HG03159 (cell line): ENCODE data around the gene ZNF573.
A peak's percentile ranks its signal among the peaks of the same experiment; 100 is the strongest.
"Not testable (repeated sequence)": the region's sequence is repeated elsewhere in the genome, so short reads cannot be mapped to it uniquely, and the experiment has no call there.

Source experiments
- ATAC-seq: cut with Tn5 transposase; IDR thresholded peaks from one replicate; pipeline ENCODE4 v1.9.1; 2021; ENCODE audit warnings: mild to moderate bottlenecking, moderate library complexity; ENCODE audit not compliant: unreplicated experiment

Gene ZNF573

DNA sequence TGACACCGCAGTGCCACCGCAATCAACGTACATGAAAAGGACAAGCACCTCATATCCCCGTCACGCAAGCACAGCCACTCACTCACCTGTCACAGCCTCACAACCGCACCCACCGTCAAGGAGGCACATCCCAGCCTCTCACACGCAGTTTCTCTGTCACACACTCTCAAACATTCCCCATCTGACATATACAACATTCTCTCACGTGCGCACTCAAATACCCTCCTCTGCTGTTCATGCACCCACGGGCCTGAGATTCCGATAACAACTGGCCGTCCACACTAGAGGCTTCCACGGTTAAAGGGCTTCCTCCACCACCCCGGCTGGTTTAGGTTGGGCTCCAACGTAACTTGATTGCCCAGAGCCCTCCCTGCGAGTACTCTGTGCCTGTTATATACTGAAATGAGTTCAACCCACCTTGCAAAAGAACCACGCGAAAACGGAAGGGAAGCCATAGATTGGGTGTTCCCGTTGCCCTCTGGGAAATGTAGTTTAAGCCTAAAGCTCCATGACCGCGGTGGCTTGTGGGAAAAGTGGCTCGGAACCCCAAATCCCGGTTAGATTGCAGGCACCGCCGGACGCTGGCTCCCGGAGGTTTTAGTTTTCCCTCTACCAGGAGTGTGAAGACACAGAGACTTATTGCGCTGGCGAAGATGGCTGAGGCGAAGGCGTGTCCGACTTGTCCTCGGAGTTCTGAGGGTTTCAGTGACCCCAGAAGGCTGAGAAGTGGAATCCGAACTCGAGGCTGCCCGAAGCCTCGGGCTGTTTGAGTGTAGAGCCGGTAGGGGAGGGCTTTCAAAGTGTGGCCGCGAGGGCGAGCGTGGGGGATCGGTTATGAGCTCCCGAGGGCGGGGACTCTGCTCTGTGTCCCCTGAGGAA, at the start of gene ZNF573:
TSS of gene ZNF573 (minus strand) at position 460 of the 879 bp plus-strand sequence. CDS start 5,857 bp downstream, outside the sequence.
- peak; percentile 84 for ATAC-seq

DNA sequence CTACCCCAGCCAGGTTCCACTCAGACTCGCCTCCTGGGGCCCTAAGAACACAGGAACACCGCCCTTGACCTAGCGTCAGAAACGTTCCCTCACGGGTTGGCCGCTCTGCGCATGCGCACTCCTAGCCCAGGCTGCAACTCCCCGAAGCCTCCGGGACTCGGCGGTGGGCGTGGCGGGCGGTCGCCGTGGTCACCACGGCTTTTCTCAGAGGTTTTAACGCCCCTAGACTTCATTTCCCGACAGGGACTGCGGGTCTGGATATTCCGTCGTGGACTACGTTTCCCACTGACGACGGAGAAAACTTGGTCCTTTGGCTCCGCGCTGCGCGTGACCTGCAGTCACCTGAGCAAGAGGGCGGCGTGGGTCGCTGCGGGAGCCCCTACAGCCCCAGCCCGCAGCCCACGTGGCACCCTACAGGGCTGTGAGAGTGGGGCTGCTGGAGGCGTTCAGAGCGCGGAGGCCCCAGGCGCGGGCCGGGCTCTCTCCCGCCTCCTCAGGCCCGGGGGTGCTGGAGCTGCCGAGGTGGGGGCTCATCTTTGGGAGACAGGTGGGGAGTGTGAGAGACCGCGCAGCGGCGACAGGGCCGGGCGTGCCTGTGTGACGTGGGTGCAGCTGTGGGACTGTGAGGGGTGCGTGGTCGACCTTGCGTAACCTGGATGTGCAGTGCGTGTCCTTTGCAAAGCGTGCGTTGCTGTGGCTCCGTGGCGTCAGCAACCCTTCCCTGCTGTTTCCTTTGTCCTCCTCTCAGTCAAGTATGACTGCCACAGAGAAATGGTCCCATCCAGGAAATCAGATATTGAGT, 38.0 kb upstream of the ZNF573 start:
- ATAC-seq: no peak

DNA sequence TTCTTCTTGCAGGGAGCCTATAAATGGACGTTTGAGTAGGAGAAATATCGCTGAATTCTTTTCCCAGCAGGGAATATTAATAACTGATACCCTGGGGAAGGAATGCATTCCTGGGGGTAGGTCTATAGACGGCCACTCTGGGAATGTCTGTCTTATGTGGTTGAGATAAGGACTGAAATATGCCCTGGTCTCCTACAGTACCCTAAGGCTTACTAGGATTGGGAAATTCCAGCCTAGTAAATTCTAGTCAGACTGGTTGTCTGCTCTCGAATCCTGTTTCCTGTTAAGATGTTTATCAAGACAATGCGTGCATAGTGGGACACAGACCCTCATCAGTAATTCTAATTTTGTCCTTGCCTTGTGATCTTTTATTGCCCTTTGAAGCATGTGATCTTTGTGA, 36.2 kb upstream of the ZNF573 start:
- not testable (repeated sequence) for ATAC-seq

DNA sequence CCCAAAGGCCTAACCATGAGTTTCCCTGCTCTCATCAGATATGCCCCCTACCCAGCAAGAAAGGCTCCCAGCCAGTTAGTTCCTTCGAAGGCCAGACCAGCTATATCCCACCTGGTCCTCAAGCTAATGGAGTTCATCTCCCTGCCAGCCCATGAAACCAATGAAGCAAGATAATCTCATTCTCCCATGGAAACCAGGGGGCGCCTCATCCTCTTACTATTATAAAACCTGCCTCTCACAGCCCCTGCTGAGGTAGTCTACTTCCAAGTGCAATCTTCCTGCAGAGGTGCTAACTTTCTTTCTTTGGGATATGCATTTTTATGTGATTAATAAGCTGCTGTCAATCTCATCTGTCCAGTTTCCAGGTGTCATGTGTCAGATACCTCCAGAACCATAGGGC, 34.0 kb upstream of the ZNF573 start:
- ATAC-seq: no peak

DNA sequence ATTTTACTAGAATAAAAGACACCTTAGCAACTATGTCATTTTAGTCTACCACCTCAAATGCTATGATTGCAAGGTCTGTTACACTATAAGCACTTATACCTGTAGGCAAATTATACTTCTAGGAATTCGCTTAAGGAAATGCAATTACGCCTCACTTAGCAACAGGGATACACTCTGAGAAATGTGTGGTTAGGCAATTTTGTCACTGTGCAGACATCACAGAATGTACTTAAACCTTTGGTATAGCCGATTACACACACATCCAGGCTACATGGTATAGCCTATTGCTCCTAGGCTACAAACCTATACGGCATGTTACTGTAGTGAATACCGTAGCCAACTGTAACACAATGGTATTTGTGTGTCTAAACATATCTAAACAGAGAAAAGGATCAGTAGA, 30.0 kb upstream of the ZNF573 start:
- ATAC-seq: no peak

DNA sequence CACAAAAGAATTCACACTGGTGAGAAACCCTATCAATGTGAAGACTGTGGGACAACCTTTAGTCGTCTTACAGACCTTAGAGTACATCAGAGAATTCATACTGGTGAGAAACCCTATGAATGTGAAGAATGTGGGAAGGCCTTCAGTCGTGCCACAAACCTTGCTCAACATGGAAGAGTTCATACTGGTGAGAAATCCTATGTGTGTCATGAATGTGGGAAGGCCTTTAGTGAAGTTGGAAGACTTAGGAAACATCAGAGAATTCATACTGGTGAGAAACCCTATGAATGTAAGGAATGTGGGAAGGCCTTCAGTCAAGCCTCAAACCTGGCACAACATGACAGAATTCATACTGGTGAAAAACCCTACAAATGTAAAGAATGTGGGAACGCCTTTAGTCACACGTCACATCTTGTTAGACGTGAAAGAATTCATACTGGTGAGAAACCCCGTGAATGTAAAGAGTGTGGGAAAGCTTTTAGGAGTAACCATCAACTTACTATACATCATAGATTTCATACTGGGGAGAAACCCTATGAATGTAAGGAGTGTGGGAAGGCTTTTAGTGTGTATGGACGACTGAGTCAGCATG, 24.0 kb upstream of the ZNF573 start:
- ATAC-seq: no peak

DNA sequence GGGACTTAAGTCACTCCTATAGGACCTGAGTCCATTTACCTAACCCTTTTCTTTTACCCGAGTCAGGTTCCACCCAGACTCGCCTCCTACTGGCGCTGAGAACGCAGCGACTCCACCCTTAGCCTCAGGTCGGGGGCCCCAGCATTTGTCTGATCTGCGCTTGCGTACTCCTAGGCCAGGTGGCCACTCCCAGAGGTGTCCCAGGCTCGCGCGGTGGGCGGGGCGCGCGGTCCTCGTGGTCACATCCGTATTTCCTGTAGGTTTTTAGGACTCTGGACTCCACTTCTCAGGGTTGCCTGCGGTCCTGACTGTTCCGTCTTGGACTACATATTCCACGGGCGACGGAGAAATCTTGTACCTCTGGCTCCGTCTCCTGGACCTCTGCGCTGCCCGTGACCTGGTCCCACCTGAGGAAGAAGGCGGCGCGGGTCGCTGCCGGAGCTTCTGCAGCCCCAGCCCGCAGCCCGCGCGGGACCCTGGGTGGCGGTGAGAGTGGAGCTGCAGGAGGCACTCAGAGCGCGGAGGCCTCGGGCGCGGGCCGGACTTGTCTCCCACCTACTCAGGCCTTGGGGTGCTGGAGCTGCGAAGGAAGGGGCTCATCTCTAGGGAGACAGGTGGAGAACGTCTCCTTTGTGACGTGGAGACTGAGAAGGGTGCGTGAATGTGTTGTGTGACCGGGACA, 11.0 kb upstream of the ZNF573 start:
- no peak for ATAC-seq

DNA sequence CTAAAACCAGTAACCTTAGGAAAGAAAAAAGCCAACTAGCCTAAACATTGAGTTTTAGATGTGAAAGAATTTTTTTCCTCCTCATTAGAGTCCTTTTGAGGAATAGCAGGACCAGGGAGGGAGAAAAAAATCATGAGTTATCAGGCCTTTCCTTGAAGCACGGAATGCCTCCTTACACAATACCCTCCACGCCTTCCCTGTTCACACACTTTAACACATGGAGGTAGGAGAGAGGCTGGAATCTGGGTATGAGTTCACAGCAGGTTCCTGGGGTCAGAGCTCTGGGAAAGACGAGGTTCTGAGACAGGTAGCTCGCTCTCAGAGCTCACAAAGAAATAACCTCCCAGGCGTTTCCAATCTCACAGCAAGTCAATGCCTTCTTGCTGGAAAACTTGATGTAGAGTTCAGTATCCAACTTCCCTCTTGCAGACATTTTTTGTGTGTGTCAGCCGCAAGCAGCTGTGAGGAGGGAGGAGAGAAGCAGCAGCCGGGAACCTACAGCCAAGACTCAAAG, 716 bp downstream of the ZNF573 start:
- no peak for ATAC-seq

DNA sequence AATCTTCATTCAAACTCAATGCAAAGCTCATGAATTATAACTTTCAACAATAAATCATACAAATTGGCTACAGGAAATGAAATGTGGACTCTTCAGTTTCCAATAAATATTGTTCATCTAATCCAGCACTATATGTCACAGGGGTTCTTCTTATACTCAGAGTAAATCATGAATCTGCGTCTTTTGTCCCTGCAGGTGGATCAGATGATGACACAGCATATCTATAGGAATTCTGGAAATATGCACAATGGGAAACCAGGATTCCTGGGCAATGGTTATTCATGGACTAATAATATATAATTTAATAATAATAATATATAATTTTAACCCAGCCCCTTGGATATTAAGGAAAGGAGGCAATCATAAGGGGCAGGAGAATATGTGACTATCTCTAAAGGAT, 8.4 kb downstream of the ZNF573 start:
- no peak for ATAC-seq

DNA sequence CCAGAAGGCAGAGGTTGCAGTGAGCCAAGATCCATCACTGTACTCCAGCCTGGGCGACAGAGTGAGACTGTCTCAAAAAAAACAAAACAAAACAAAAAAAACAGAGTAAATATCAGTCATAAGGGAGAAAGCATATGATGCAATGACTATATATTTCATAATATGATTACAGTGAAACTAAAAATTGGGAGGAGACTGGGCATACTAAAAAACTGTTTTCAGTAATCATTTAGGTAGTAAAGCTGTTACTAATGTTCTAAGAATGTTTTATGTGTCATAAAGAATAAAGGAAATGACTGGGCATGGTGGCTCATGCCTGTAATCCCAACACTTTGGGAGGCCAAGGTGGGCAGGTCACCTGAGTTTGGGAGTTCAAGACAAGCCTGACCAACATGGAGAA, 15.9 kb downstream of the ZNF573 start:
- no peak for ATAC-seq

DNA sequence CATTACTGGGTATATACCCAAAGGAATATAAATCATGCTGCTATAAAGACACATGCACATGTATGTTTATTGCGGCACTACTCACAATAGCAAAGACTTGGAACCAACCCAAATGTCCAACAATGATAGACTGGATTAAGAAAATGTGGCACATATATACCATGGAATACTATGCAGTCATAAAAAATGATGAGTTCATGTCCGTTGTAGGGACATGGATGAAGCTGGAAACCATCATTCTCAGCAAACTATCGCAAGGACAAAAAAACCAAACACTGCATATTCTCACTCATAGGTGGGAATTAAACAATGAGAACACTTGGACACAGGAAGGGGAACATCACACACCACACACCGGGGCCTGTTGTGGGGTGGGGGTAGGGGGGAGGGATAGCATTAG, 21.7 kb downstream of the ZNF573 start:
- not testable (repeated sequence) for ATAC-seq

DNA sequence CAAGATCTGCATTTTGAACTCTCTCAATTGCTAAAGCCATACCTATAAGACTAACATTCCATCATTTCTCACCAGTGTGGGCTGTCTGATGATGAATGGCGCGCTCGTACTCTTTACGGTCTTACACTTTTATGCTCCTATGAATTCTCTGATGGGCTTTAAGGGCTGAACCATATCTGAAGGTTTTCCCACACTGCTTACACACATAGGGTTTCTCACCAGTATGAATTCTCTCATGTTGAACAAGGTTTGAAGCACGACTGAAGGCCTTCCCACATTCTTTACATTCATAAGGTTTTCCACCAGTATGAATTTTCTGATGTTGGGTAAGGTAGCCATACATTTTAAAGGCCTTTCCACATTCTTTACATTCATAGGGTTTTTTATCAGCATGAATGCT, 41.0 kb downstream of the ZNF573 start:
- no peak for ATAC-seq

DNA sequence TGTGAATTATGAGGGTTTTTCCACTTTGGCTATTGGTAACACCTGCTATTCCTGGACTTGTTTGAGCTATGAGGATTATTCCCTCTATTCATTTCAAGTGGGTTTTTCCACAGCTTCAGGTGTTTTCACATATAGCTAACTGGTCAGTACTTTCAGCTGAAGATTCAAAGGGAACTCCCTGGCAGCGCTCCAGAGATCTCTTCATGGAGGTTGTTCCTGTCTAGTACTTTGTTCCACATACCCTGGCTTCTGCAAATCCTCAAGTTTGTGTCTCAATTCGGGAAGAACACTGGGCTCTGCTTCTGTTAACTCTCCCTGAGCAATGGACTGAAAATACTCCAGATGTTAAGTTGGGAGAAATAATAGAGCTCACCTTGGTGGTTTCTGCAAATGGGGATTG, 54.2 kb downstream of the ZNF573 start:
- no peak for ATAC-seq

DNA sequence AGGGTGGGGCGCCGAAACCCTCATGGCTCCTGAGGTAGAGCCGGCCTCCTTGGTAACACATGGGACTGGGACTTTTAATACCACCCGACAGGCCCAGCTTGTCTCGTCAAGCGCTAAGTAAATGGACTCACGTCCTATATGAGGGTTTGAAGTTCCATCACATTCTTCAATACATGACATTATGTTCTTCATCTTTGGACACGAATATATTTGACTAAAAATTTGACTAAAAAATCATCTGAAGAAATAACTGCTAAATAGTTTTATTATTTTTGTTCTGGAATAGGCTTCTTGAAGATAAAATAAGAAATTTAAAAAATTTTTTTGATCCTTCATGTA, 59.5 kb downstream of the ZNF573 start:
- no peak for ATAC-seq

DNA sequence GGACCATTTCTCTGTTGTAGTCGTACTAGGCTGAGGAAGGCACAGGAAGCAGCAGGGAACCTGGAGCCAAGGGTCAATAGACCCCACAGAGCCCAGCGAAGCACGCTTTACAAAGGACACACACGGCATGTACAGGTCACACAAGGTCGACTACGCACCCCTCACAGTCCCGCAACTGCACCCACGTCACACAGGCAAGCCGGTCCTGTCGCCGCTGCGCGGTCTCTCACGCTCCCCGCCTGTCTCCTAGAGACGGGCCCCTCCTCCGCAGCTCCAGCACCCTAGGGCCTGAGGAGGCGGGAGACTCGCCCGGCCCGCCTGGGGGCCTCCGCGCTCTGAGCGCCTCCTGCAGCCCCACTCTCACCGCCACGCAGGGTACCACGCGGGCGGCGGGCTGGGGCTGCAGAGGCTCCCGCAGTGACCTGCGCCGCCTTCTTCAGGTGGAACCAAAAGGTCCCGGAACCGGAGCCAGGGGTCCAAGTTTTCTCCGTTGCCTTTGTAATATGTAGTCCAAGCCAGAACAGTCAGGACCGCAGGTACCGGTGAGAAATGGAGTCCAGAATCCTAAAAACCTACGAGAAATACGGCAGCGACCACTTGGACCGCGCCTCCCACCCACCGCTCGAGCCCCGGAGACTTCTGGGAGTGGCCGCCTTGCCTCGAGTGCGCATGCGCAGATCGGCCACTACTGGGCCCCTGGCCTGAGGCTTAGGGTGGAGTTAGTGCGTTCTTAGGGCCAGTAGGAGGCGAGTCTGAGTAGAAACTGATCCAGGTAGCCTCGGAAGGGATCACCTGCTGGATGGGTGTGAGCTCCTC, 60.1 kb downstream of the ZNF573 start, which contains the start of gene ZNF607:
TSS of gene ZNF607 (minus strand) at position 651 of the 816 bp plus-strand sequence. CDS start 8,143 bp downstream, outside the sequence.
- peak; percentile 95 for ATAC-seq

DNA sequence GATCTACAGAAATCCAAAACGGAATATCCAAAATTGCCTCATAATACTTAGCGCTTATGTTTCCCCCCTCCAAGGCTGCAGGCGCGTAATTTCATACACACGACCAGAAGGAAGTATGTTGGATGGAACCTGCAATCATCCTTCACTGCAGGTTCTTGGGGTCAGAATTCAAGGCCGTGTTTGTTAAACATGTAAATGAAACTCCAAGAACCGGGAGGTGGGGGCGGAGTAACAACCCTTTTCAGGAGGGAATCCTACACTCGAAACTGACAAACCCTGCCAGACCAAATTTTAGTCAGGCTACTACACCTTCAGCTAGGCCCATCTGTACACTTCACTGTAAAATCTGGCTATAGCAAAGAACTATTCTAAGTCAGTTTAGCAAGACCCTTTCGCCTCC, 61.1 kb downstream of the ZNF573 start:
- no peak for ATAC-seq

DNA sequence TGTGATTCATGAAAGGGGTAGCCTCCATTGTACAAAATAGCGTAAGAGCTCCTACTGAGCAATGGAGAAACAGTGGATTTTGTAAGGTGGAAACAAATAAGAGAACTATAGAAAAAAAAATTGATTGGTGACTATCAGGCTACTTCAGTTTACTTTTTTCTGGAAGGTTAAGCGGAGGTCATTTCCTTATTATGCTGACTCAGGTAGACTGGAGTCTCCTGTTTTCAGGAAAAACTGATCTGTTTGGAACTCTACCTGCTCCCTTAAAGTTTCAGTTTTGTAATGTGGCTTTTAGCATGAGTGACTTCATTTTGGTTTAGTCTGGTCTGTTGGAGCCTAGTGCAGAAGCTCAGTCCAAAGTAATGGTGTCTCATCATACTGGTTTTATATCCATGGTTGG, 63.2 kb downstream of the ZNF573 start:
- ATAC-seq: no peak

DNA sequence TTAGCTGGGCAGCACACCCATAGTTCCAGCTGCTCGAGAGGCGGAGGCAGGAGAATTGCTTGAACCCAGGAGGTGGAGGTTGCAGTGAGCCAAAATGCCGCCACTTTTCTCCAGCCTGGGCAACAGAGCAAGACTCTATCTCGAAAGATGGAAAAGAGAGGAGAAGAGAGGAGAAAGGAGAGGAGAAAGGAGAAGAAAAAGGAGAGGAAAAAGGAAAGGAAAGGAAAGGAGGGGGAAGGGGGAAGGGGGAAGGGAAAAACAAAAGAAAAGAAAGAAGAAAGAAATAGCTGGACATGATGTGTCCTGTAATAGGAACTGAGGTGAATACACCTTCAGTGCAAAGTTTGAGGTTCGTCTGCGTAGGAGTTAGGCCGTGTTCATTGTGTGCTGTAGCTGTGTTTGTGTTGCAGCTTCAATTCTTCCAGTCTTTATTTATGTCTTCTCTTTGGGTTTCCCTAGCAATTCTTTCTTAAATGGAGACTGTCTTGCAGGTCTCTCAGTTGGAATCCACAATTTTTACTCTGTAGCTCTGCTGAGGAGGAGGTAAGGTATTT, 73.3 kb downstream of the ZNF573 start:
- ATAC-seq: no peak

DNA sequence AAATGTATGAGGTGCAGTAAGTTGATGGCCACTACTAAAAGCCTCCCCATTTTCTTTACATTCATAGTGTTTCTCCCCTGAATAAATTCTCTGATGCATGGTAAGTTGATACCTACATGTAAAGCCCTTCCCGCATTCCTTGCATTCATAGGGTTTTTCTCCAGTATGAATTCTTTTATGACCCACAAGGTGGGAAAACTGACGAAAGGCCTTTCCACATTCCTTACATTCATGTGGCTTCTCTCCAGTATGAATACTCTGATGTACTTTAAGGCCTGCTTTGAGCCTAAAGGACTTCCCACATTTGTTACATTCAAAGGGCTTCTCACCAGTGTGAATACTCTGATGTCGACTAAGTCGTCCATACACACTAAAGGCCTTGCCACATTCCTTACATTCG, 80.3 kb downstream of the ZNF573 start:
- ATAC-seq: no peak

DNA sequence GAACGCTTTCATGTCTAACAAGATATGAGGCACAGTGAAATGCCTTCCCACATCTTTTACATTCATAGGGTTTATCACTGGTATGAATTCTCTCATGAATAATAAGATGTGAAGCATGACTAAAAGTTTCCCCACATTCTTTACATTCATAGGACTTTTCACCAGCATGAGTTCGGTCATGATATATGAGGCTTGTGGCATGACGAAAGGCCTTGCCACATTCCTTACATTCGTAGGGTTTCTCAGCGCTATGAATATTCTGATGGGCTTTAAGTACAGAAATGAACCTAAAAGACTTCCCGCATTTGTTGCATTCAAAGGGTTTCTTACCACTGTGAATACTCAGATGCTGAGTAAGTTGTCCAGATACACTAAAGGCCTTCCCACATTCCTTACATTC, 81.2 kb downstream of the ZNF573 start:
- ATAC-seq: no peak
